Activated B cell treated with CpG ODN at 0.5 μM for 24 hours (primary cell): ENCODE data around the gene ANKRD6. TPM values are rescaled to one million over a fixed set of nuclear protein-coding genes. Genes with fewer than 3 reads are reported as not detected.

Source experiments
- ATAC-seq: fragments of 200-7000 bp; cut with Tn5 transposase; one replicate; pipeline ENCODE4 v1.10.0; 2021; ENCODE audit warnings: low read depth, mild to moderate bottlenecking, moderate library complexity
- CTCF ChIA-PET: fragments of 350-600 bp; sonication (Branson Sonifier 250); formaldehyde crosslinking; loops from one replicate; lab custom pipeline; 2021; ENCODE audit warnings: antibody characterized with exemption; lab: Charles Lee
- POLR2A ChIA-PET: fragments of 350-600 bp; sonication (Branson Sonifier 250); formaldehyde crosslinking; loops from one replicate; lab custom pipeline; 2021; ENCODE audit warnings: antibody characterized with exemption; lab: Charles Lee
- DNase-seq: peaks from one replicate; pipeline ENCODE4 v3.0.0; 2022
- H3K27ac Mint-ChIP-seq: one replicate; pipeline ENCODE4 v1.8.0; 2020; ENCODE audit warnings: mixed read lengths
- H3K27me3 Mint-ChIP-seq: one replicate; pipeline ENCODE4 v1.8.0; 2021; ENCODE audit warnings: mixed read lengths
- H3K36me3 Mint-ChIP-seq: one replicate; pipeline ENCODE4 v1.8.0; 2021; ENCODE audit warnings: low read depth, mixed read lengths
- H3K4me1 Mint-ChIP-seq: one replicate; pipeline ENCODE4 v1.8.0; 2021; ENCODE audit warnings: mixed read lengths
- H3K4me3 Mint-ChIP-seq: one replicate; pipeline ENCODE4 v1.8.0; 2020; ENCODE audit warnings: mild to moderate bottlenecking, mixed read lengths
- H3K9me3 Mint-ChIP-seq: one replicate; pipeline ENCODE4 v1.8.0; 2020; ENCODE audit warnings: mixed read lengths
- intact Hi-C: fragments of 100-400 bp; cut with micrococcal nuclease; formaldehyde crosslinking; loops from one replicate; pipeline ENCODE4 v1.15.1; 2024
- total RNA-seq: library from RNA; stranded (reverse); gene quantifications from 2 replicates; pipeline ENCODE4 v1.2.3, GENCODE V29; 2022
- TF ChIP-seq, protein P1 (sequence below): fragments of 200-600 bp; IDR thresholded peaks from one replicate; pipeline ENCODE4 v1.8.0; 2022; ENCODE audit warnings: antibody characterized with exemption, mild to moderate bottlenecking

The ANKRD6 gene
- total RNA-seq, 1 donor from 2014 or later, result 9.6 TPM

DNA sequence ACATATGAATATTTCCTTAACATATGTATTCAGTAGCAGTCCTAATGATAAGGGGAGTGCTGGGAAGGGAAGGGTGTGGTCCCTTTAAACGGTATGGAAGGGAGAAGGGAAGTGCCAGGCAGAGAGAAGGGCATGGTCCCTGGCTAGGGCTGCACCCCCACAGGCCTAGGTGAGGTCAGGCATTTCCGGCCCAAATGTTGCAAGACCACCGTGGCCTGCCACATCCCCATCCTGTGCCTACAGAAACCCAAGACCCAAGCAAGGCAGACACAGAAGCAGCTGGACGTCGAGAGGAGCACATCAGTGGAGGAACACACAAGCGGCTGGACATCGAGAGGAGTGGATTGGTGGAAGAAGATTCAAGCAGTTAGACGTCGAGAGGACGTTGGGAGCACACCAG lies 26.8 kb upstream of the ANKRD6 start:
- intact Hi-C loops, result no loop called here
- ChIA-PET CTCF (no interaction called here), POLR2A (no interaction called here)
- no peak overlapping the region for H3K27ac Mint-ChIP-seq
- peaks cover 8% of the 10 kb centered on the region for H3K27me3 Mint-ChIP-seq
- no peak for DNase-seq
- H3K4me3 Mint-ChIP-seq, result no peak overlapping the region
- no peaks in the 10 kb centered on the region for H3K9me3 Mint-ChIP-seq
- no peak for ATAC-seq
- TF ChIP-seq, protein P1, sequence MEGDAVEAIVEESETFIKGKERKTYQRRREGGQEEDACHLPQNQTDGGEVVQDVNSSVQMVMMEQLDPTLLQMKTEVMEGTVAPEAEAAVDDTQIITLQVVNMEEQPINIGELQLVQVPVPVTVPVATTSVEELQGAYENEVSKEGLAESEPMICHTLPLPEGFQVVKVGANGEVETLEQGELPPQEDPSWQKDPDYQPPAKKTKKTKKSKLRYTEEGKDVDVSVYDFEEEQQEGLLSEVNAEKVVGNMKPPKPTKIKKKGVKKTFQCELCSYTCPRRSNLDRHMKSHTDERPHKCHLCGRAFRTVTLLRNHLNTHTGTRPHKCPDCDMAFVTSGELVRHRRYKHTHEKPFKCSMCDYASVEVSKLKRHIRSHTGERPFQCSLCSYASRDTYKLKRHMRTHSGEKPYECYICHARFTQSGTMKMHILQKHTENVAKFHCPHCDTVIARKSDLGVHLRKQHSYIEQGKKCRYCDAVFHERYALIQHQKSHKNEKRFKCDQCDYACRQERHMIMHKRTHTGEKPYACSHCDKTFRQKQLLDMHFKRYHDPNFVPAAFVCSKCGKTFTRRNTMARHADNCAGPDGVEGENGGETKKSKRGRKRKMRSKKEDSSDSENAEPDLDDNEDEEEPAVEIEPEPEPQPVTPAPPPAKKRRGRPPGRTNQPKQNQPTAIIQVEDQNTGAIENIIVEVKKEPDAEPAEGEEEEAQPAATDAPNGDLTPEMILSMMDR, result no peak
- peaks cover 9% of the 10 kb centered on the region for H3K4me1 Mint-ChIP-seq
- no peaks in the 10 kb centered on the region for H3K36me3 Mint-ChIP-seq

DNA sequence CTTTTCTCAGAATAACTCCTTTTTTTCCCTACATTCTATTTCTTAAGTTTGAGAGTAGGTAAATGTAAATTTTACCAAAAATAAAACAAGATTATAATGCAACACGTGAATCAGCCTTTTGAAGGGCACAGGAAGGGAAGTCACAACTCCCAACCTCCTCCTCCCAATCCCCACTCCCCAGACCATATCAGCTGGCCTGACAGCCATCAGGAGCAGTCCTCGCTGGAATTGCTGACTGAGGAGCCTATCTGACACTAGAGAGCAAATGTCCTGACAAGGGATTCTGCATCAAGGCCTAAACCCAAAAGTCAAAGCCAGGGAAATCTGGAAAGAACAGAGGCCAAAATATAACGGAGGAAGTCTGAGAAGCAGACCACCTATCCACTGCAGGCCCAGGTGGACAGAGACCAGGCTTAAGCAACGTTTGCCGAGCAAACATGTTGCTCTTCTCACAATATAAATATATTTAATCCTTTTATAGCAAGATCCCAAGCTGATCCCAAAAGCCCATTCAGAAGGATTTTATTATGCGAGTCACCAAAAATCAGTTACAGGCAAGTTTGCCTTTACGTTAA lies 23.4 kb upstream of the ANKRD6 start:
- H3K4me1 Mint-ChIP-seq, result peaks cover 21% of the 10 kb centered on the region
- no peaks in the 10 kb centered on the region for H3K9me3 Mint-ChIP-seq
- H3K27me3 Mint-ChIP-seq, result peaks cover 10% of the 10 kb centered on the region
- H3K27ac Mint-ChIP-seq, result no peak overlapping the region
- no peak for DNase-seq
- H3K4me3 Mint-ChIP-seq, result no peak overlapping the region
- ChIA-PET POLR2A (no interaction called here), CTCF (interaction anchor here (3.7 kb wide), 1 partner anchor 38 kb away, joined by 17 read pairs; no protein-coding TSS in a partner anchor)
- TF ChIP-seq, protein P1, result no peak
- H3K36me3 Mint-ChIP-seq, result peaks cover 2% of the 10 kb centered on the region
- intact Hi-C loops, result loop anchor here (2.0 to 10.0 kb wide), 5 partner anchors 17 to 1175 kb away; partner anchors contain the start of genes CASP8AP2, MAP3K7, PM20D2 and PNRC1
- ATAC-seq, result no peak

DNA sequence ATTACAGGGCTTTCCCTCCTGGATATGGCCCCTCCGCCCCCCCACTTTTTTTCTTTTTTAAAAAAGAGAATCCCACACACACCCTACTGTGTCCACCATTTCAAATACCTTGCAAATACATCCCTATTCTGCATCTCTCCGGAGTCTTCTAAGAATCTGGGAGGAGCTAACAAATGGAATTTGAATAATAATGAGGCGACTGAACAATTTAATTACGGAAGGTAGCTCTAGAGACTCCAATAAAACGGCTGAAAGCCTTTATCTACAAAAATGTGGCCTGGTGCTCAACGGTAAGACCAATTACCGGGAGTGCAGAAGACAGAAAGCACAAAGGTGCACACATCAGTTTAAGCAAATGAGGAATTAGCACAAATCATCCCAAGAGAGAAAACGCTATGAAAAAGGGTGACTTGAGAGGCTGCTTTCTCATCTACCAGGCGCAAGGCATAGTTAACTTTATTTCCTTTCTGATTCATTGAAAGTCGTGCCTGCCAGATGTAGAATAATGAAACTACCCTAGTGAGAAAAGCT lies 22.7 kb upstream of the ANKRD6 start:
- H3K27me3 Mint-ChIP-seq, result peaks cover 12% of the 10 kb centered on the region
- no peak for DNase-seq
- no peak for ATAC-seq
- H3K36me3 Mint-ChIP-seq, result peaks cover 2% of the 10 kb centered on the region
- CTCF ChIA-PET, result interaction anchor here (3.7 kb wide), 1 partner anchor 38 kb away, joined by 17 read pairs; no protein-coding TSS in a partner anchor
- peaks cover 21% of the 10 kb centered on the region for H3K4me1 Mint-ChIP-seq
- H3K9me3 Mint-ChIP-seq, result no peaks in the 10 kb centered on the region
- H3K27ac Mint-ChIP-seq, result no peak overlapping the region
- TF ChIP-seq, protein P1, result no peak
- POLR2A ChIA-PET, result interaction anchor here (1.2 to 1.6 kb wide), 3 partner anchors 9 to 447 kb away, joined by 3 to 7 read pairs (median 6); partner anchors contain the start of genes PNRC1 and RNGTT
- intact Hi-C loops, result loop anchor here (2.0 to 10.0 kb wide), 5 partner anchors 17 to 1175 kb away; partner anchors contain the start of genes CASP8AP2, MAP3K7, PM20D2 and PNRC1
- peak overlapping the region; percentile 85 for H3K4me3 Mint-ChIP-seq

DNA sequence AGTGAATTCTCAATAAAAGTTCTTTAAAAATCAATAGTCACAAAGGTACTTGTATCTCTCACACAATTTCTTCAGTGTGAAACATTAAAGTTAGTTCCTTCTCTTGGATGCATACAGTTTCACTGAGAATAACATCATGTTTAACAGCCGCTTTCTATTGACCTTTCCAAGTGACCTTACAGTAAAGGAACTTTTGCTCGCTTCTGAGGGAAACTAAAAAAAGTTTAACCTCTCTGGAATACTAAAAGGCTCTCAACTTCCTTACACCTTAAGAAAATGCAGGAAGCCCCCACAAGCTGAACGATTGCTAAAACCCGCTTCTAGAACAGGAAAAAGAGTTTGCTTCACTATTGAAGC lies 22.2 kb upstream of the ANKRD6 start:
- TF ChIP-seq, protein P1, result no peak
- intact Hi-C loops, result loop anchor here (1.0 to 10.0 kb wide), 7 partner anchors 18 to 1174 kb away; partner anchors contain the start of genes ANKRD6, CASP8AP2, MAP3K7 and PM20D2
- ATAC-seq (no peak), DNase-seq (no peak)
- peak overlapping the region; percentile 85 for H3K4me3 Mint-ChIP-seq
- POLR2A ChIA-PET, result interaction anchor here (0.6 to 3.0 kb wide), 5 partner anchors 10 to 447 kb away, joined by 3 to 16 read pairs (median 6); partner anchors contain the start of genes LYRM2, PNRC1 and RNGTT
- H3K4me1 Mint-ChIP-seq, result peaks cover 21% of the 10 kb centered on the region
- peaks cover 2% of the 10 kb centered on the region for H3K36me3 Mint-ChIP-seq
- peaks cover 10% of the 10 kb centered on the region for H3K27me3 Mint-ChIP-seq
- CTCF ChIA-PET, result interaction anchor here (3.7 kb wide), 1 partner anchor 39 kb away, joined by 17 read pairs; no protein-coding TSS in a partner anchor
- no peak overlapping the region for H3K27ac Mint-ChIP-seq
- no peaks in the 10 kb centered on the region for H3K9me3 Mint-ChIP-seq
